Activated naive CD8-positive, alpha-beta T cell treated with anti-CD3 and anti-CD28 coated beads for 36 hours (primary cell): Measurements from ENCODE around the gene MAML3. TPM values are rescaled to one million over a fixed set of nuclear protein-coding genes. Genes with fewer than 3 reads are reported as not detected.
"Not testable (repeated sequence)": the region's sequence is repeated elsewhere in the genome, so short reads cannot be mapped to it uniquely, and the experiment has no call there.

Source experiments
- DNase-seq: peaks from one replicate; pipeline ENCODE4 v3.0.0; 2021
- H3K27ac Mint-ChIP-seq: one replicate; pipeline ENCODE4 v1.8.0; 2022; ENCODE audit warnings: mild to moderate bottlenecking, moderate library complexity, mixed read lengths
- H3K27me3 Mint-ChIP-seq: one replicate; pipeline ENCODE4 v1.8.0; 2022; ENCODE audit warnings: mild to moderate bottlenecking, mixed read lengths
- H3K36me3 Mint-ChIP-seq: one replicate; pipeline ENCODE4 v1.8.0; 2021; ENCODE audit warnings: mild to moderate bottlenecking, mixed read lengths
- H3K4me1 Mint-ChIP-seq: one replicate; pipeline ENCODE4 v1.8.0; 2021; ENCODE audit warnings: mixed read lengths
- H3K4me3 Mint-ChIP-seq: one replicate; pipeline ENCODE4 v1.8.0; 2022; ENCODE audit warnings: mild to moderate bottlenecking, moderate library complexity, mixed read lengths
- H3K9me3 Mint-ChIP-seq: one replicate; pipeline ENCODE4 v1.8.0; 2022; ENCODE audit warnings: mixed read lengths
- total RNA-seq, 2 experiments: library from RNA; stranded (reverse); gene quantifications; one replicate each; pipeline ENCODE4 v1.2.3, GENCODE V29; 2021

The MAML3 gene
- total RNA-seq, 2 experiments from 2014 or later, result 2.1 to 2.3 TPM

DNA sequence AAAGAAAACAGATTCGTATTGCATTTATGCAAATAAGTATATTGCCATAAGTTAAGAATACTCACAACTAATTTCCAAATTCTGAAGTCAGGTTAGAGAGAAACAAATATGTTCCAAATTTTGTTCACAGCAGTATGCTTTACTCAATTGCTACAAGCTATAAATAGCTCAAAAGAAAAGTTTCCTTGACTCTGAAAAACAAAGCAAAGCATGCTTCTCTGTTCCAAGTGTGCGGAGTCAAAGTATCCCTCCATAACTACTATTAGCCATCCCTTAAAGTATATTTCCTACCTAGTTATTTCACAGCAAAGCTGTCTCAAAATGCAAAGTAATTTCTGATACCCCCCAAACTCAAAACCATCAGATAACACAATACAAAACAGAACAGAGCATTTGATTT is 441.1 kb downstream of the MAML3 start:
- H3K4me3 Mint-ChIP-seq, result no peak overlapping the region
- peaks cover 6% of the 10 kb centered on the region for H3K36me3 Mint-ChIP-seq
- no peaks in the 10 kb centered on the region for H3K27me3 Mint-ChIP-seq
- peaks cover 1% of the 10 kb centered on the region for H3K9me3 Mint-ChIP-seq
- H3K4me1 Mint-ChIP-seq, result no peaks in the 10 kb centered on the region
- DNase-seq, result no peak
- no peak overlapping the region for H3K27ac Mint-ChIP-seq

DNA sequence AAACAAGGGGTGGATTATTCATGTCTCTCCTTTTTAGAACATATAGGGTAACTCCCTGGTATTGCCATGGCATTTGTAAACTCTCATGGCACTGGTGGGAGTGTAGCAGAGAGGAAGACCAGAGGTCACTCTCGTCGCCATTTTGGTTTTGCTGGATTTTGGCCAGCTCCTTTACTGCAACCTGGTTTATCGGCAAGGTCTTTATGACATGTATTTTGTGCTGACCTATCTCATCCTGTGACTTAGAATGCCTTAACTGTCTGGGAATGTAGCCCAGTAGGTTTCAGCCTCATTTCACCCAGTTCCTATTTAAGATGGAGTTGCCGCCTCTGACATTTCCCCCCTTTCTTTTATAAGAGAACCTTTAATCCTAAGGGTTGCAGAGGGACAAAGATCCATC is 442.5 kb downstream of the MAML3 start:
- H3K36me3 Mint-ChIP-seq, result peaks cover 6% of the 10 kb centered on the region
- no peak overlapping the region for H3K27ac Mint-ChIP-seq
- no peak for DNase-seq
- peaks cover 2% of the 10 kb centered on the region for H3K9me3 Mint-ChIP-seq
- no peak overlapping the region for H3K4me3 Mint-ChIP-seq
- no peaks in the 10 kb centered on the region for H3K4me1 Mint-ChIP-seq
- no peaks in the 10 kb centered on the region for H3K27me3 Mint-ChIP-seq

DNA sequence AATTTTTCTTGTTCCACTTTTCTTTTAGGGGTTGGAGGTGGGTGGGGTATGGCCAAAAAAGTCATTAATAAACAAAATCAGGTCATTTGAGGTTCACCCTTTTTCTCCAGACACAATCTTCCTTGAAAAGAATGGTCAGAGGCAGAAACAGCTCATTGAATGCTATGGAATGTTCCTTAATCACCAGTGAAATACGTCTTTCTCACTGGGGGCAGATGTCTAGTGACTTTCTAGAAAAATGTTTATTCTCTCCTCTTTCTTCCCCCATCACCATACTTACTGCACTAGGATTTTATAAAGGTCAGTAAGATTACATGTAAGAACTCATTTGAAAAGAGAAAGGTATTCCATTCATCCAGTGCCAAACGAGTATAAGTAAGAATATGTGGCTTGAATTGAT is 443.9 kb downstream of the MAML3 start:
- peaks cover 6% of the 10 kb centered on the region for H3K36me3 Mint-ChIP-seq
- no peak for DNase-seq
- H3K4me3 Mint-ChIP-seq, result no peak overlapping the region
- peaks cover 2% of the 10 kb centered on the region for H3K9me3 Mint-ChIP-seq
- no peak overlapping the region for H3K27ac Mint-ChIP-seq
- no peaks in the 10 kb centered on the region for H3K4me1 Mint-ChIP-seq
- H3K27me3 Mint-ChIP-seq, result no peaks in the 10 kb centered on the region

DNA sequence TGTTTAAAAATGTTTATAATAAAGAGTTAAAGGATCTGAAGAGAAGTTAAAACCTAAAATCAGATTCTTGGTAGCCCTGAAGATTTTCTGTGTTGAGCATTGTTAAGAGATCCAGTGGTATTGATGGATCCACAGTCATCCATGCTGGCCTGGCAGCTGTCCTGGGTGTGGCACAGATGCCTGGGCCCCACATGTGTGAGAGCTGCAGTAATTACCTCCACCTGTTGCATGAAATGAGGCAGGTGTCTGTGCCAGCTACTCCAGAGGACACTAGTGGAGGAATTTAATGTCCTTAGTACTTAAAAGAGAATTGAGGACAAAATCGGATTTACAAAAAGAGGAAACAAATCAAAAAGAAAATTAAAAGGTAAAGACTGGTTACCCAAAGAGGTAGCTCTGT is 444.3 kb downstream of the MAML3 start:
- no peak overlapping the region for H3K27ac Mint-ChIP-seq
- no peak overlapping the region for H3K4me3 Mint-ChIP-seq
- no peak for DNase-seq
- H3K36me3 Mint-ChIP-seq, result peaks cover 6% of the 10 kb centered on the region
- H3K9me3 Mint-ChIP-seq, result peaks cover 2% of the 10 kb centered on the region
- H3K4me1 Mint-ChIP-seq, result no peaks in the 10 kb centered on the region
- H3K27me3 Mint-ChIP-seq, result no peaks in the 10 kb centered on the region

DNA sequence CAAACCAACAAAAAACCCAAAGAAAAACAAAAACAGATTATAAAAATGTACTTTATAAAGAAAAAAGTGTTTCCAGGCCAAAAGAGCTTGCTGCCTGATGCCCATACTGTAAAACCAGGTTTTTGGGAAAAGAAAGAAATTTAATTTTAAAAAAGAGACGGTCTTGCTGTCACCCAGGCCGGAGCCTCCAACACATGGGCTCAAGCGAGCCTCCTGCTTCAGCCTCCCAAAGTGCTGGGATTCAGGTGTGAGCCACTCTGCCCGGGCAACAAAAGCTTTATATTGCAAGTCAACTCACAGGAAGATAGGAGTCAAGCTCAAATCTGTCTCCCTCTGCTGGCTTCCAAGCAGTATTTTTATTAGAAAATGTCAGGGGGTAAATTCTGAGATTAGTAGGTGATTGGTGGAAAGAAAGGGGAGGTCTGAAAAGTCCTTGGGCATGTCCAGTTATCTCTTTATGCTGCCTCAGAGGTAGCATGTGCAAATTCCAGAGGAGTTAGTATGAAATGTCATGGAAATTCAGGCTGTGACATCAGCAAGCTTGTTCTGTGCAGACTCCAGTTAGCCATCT is 449.0 kb downstream of the MAML3 start:
- H3K4me1 Mint-ChIP-seq, result no peaks in the 10 kb centered on the region
- H3K9me3 Mint-ChIP-seq, result peaks cover 2% of the 10 kb centered on the region
- no peak overlapping the region for H3K4me3 Mint-ChIP-seq
- H3K36me3 Mint-ChIP-seq, result peaks cover 9% of the 10 kb centered on the region
- no peak for DNase-seq
- no peak overlapping the region for H3K27ac Mint-ChIP-seq
- H3K27me3 Mint-ChIP-seq, result no peaks in the 10 kb centered on the region

DNA sequence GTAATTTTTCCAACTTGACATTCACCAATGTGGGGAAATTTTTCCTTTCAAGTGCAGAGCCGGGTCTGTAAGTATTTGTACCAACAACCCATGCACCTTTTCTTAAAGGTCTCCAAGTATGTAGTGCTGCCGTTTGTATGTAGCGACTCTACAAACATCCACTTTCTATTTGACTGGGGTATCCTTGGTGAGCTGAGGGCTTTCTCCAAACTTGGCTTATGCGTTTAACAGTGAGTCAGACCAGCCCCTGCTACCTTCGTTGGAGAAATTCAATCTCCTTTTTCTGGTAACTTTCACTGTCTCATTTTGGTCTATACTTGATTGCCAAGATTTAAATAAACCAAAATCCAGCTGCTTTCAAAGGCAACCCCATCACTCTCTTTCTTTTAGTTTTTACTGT is 453.4 kb downstream of the MAML3 start:
- H3K4me3 Mint-ChIP-seq, result no peak overlapping the region
- peaks cover 3% of the 10 kb centered on the region for H3K9me3 Mint-ChIP-seq
- H3K27me3 Mint-ChIP-seq, result peaks cover 3% of the 10 kb centered on the region
- no peak for DNase-seq
- H3K27ac Mint-ChIP-seq, result no peak overlapping the region
- H3K4me1 Mint-ChIP-seq, result no peaks in the 10 kb centered on the region
- peaks cover 6% of the 10 kb centered on the region for H3K36me3 Mint-ChIP-seq

DNA sequence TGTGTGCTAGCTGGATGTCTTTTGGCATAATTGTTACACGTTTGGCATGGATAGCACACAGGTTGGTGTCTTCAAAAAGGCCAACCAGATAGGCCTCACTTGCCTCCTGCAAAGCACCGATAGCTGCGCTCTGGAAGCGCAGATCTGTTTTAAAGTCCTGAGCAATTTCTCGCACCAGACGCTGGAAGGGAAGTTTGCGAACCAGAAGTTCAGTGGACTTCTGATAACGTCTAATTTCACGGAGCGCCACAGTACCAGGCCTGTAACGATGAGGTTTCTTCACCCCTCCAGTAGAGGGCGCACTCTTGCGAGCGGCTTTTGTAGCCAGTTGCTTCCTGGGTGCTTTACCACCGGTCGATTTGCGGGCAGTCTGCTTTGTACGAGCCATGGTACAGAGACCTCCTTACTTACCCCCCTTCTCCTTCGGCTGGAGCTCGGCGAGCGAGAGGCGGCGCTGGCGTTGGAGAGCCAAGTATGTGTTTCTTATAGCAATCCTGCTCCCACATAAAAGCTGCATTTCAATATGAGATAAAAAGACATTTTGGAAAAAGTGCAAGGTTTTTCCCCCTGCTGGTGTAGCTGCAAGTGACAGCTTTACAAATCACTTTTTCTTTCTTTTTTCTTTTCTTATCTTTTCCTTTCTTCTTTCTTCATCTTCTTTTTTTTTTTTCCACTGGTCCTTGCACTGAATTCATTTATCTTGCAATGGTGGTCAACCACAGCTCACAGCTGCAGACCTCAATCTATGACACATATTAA is 455.6 kb downstream of the MAML3 start:
- H3K27ac Mint-ChIP-seq, H3K9me3 Mint-ChIP-seq, H3K27me3 Mint-ChIP-seq: not testable (repeated sequence)

DNA sequence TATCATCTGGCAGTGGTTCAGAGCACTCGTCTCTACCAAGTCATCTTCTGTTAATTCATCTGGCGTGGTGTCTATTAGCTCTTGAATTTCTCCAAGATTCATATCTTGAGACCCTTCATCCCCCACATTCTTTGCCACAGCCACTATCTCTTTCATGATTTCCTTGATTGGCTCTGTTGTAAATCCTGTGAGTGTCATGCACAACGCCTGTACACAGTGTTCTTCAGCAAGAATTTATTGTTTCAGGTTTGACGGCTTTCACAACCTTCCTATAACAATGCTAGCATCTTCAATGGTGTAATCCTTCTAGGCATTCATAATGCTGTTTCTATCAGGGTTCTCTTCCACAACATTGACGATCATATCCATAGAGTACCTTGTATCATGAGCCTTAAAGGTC is 457.5 kb downstream of the MAML3 start:
- Mint-ChIP-seq H3K4me1 (no peaks in the 10 kb centered on the region), H3K4me3 (no peak overlapping the region), H3K36me3 (peaks cover 3% of the 10 kb centered on the region), H3K9me3 (peaks cover 3% of the 10 kb centered on the region), H3K27me3 (peaks cover 3% of the 10 kb centered on the region), H3K27ac (no peak overlapping the region)
- DNase-seq, result no peak

More for the DNA sequence above, 455.6 kb downstream of the MAML3 start:
- not testable (repeated sequence) for H3K36me3 Mint-ChIP-seq, DNase-seq, H3K4me1 Mint-ChIP-seq, H3K4me3 Mint-ChIP-seq

DNA sequence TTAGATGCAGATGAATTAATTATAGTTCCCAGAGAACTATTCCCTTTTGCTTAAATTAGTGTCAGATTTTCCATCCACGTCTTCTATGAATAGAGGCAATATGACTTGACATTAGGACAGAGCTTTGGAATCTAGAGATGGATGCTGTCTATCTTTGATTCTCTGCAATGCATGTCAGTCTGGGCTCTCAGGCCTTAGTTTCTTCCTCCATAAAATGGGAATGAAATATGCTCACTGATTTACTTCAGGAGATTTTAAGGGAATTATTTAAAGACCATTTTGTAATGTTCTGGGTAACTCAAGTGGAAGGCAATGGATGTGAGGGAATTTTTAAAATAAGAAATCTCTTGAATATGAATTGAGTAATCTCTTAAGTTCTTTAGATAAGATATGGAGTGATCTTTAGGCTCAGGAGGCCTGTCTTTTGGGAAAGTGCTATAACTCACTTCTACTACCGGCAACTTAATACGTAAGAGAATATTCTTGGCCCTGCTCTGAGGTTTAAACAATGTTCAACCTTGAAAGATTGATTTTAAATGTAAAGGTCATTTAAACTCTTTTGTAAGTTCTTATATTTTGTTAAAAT is 459.4 kb downstream of the MAML3 start:
- peaks cover 3% of the 10 kb centered on the region for H3K36me3 Mint-ChIP-seq
- DNase-seq, result no peak
- no peaks in the 10 kb centered on the region for H3K4me1 Mint-ChIP-seq
- H3K4me3 Mint-ChIP-seq, result no peak overlapping the region
- H3K27me3 Mint-ChIP-seq, result peaks cover 3% of the 10 kb centered on the region
- H3K27ac Mint-ChIP-seq, result no peak overlapping the region
- H3K9me3 Mint-ChIP-seq, result peaks cover 3% of the 10 kb centered on the region

DNA sequence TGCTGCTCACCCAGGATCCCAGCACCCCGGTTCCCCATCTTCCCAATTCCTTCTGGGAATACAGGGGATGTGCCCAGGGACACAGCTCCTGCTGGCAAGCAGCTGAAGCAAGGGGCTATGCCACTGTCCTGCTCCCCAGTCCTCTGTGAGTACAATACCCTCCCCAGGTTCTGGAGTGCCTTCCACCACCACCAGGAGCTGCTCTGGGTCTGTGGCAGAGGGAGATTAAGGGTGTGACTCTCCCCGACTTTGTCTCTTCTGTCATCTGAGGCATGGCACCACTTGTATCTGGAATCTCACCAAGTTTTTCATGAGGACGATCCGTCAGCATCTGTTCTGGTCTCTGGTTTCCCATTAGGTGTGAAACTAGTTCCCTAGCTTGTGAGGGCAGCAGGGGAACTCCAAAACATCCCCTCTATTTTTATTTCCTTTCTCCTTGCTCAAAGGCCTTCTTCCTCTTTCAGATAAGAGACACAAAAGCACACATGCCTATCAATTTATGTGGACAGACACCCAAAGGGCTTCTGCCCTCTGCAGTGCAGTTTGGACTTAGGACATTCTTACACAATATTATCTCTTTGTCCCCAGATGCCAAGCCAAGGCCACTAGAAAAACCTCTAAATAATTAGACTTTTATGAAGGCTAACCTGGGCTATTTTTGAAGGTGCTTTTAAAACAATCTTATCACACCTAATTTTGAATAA is 461.5 kb downstream of the MAML3 start:
- H3K36me3 Mint-ChIP-seq, result no peaks in the 10 kb centered on the region
- no peaks in the 10 kb centered on the region for H3K4me1 Mint-ChIP-seq
- H3K9me3 Mint-ChIP-seq, result no peaks in the 10 kb centered on the region
- no peak for DNase-seq
- H3K4me3 Mint-ChIP-seq, result no peak overlapping the region
- H3K27ac Mint-ChIP-seq, result no peak overlapping the region
- no peaks in the 10 kb centered on the region for H3K27me3 Mint-ChIP-seq

DNA sequence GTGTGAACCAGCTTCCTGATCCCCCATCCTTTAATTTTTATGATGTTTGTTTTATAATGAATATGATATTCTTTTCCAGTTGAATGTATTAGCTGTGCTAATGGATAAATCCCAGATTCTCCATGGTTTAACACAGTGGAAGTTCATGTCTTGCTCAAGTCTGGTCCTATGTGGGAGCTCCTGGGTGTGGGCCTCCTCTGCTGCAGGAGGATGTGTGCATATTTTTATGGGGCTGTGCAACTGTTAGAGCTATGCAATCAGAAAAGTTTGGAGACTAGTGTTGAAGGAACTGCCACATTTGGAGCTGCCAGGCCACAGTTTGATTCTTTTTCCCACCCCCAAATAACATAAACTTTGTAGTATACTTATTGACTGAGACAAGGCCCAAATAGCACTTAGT is 463.6 kb downstream of the MAML3 start:
- Mint-ChIP-seq H3K27me3 (no peaks in the 10 kb centered on the region), H3K4me3 (no peak overlapping the region), H3K4me1 (no peaks in the 10 kb centered on the region), H3K27ac (no peak overlapping the region), H3K36me3 (no peaks in the 10 kb centered on the region), H3K9me3 (no peaks in the 10 kb centered on the region)
- DNase-seq, result no peak

DNA sequence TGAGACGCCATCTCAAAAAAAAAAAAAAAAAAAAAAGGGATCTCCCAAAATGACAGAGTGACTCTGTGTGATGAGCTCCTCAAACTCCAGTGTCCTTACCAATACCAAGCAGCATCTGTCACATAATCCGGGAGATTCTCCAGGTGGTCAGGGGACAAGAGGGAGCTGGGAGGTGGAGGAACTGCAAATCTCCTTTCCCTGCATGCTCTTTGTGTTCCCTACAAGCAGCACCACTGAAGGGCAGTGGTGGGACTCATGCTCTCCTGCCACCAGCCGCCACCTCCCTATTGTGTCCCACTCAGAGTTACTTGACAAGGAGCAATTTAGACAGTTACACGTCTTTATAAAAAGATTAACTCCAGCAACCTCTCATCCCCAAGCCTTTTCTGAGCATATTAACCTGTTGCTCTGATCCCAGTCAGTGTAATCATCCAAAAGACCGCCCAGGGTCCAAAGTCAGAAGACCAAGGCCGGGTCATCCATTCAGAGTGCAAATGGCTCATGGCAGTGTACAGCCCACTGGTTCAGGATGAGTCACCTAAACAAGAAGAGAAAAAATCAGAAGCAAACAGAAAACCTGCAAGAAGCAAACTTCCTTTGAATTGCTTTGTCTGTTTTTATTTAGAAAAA is 464.8 kb downstream of the MAML3 start:
- no peaks in the 10 kb centered on the region for H3K36me3 Mint-ChIP-seq
- no peak overlapping the region for H3K4me3 Mint-ChIP-seq
- no peak overlapping the region for H3K27ac Mint-ChIP-seq
- DNase-seq, result no peak
- H3K27me3 Mint-ChIP-seq, result no peaks in the 10 kb centered on the region
- H3K9me3 Mint-ChIP-seq, result no peaks in the 10 kb centered on the region
- H3K4me1 Mint-ChIP-seq, result no peaks in the 10 kb centered on the region

DNA sequence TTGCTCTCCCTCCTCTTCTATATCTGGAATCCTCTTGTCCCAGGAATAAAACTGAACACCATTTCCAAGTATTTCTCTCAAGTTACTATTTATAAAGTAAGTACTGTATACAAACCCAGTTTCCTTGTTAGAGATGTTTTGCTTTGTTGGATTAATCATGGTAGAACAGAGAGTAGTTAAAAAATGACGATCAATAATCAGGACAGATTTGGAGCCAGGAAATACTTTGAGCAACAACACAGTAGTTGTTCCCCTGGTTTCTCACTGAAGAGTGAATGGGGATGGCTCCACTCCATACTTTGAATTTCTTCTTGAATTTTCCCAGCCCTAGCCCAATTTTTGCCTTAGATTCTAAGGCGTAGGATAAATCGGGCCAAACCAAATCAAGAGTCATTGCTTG is 467.0 kb downstream of the MAML3 start:
- H3K27ac Mint-ChIP-seq, result no peak overlapping the region

DNA sequence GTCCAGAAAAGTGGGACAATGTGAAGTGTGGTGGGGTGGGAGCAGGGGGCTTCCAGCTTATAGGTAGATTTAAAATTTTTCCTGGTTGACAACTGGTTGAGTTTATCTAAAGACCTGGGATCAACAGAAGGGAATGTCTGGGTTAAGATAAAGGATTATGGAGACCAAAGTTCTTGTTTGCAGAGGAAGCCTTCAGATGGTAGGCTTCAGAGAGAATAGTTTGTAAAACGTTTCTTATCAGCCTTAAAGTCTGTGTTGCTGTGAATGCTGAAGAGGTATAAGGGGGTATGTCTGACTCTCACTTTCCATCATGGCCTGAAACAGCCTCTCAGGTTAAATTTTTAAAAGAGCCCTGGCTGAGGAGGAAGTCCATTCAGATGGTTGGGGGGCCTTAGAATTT is 467.9 kb downstream of the MAML3 start:
- H3K27me3 Mint-ChIP-seq, result no peaks in the 10 kb centered on the region
- H3K4me1 Mint-ChIP-seq, result no peaks in the 10 kb centered on the region
- no peak overlapping the region for H3K4me3 Mint-ChIP-seq
- no peak for DNase-seq
- peaks cover 4% of the 10 kb centered on the region for H3K36me3 Mint-ChIP-seq
- H3K9me3 Mint-ChIP-seq, result no peaks in the 10 kb centered on the region
- H3K27ac Mint-ChIP-seq, result no peak overlapping the region

More for the DNA sequence above, 467.0 kb downstream of the MAML3 start:
- no peak for DNase-seq
- Mint-ChIP-seq H3K27me3 (no peaks in the 10 kb centered on the region), H3K9me3 (no peaks in the 10 kb centered on the region), H3K36me3 (peaks cover 4% of the 10 kb centered on the region), H3K4me1 (no peaks in the 10 kb centered on the region), H3K4me3 (no peak overlapping the region)

DNA sequence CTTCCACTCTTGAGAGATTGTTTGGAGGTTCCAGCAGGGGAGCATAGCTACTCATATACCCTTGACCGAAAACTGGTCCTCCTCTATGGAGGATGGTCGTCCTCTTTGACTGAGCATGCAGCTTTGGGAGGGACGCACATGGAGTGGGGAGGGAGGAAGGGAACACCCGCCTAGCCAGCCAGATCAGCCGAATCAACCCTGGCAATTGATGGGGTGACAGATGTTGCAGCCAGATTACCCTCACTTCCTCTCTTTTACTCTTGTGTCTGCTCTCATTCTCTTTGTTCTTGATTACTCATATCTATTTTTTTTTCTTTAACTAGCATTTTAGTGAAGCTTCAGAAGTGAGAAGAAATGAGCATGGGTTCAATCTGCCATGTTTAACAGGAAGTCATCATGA is 468.8 kb downstream of the MAML3 start:
- Mint-ChIP-seq H3K4me3 (no peak overlapping the region), H3K9me3 (no peaks in the 10 kb centered on the region), H3K4me1 (no peaks in the 10 kb centered on the region), H3K36me3 (peaks cover 4% of the 10 kb centered on the region), H3K27me3 (no peaks in the 10 kb centered on the region), H3K27ac (no peak overlapping the region)
- DNase-seq, result no peak
